Endodermal cell (in vitro differentiated cells): ENCODE results near the gene TAF10. TPM values are rescaled to one million over a fixed set of nuclear protein-coding genes. Genes with fewer than 3 reads are reported as not detected.

Experiments
- DNase-seq: peaks from one replicate; pipeline ENCODE4 v3.0.0-alpha.2; 2017
- H3K27ac ChIP-seq: 2 replicates; pipeline ENCODE4 v1.5.1; 2013; ENCODE audit warnings: mild to moderate bottlenecking, low read depth, low read length, moderate library complexity
- H3K27me3 ChIP-seq: 2 replicates; pipeline ENCODE4 v1.6.1; 2013; ENCODE audit warnings: mild to moderate bottlenecking, low read length, moderate library complexity; ENCODE audit not compliant: insufficient read depth, control insufficient read depth, poor library complexity, severe bottlenecking
- H3K36me3 ChIP-seq: 2 replicates; pipeline ENCODE4 v1.7.0; 2013; ENCODE audit warnings: mild to moderate bottlenecking, low read length, moderate library complexity; ENCODE audit not compliant: control insufficient read depth, insufficient read depth
- H3K4me1 ChIP-seq: one replicate; pipeline ENCODE4 v1.7.0; 2013; ENCODE audit warnings: low read length; ENCODE audit not compliant: control insufficient read depth, insufficient read depth
- H3K4me3 ChIP-seq: 2 replicates; pipeline ENCODE4 v1.5.1; 2013; ENCODE audit warnings: mild to moderate bottlenecking, low read length, moderate library complexity
- H3K9ac ChIP-seq: 2 replicates; pipeline ENCODE4 v1.6.1; 2013; ENCODE audit warnings: mild to moderate bottlenecking, low read length, moderate library complexity; ENCODE audit not compliant: poor library complexity, severe bottlenecking; ENCODE audit errors: extremely low read depth
- H3K9me3 ChIP-seq: 2 replicates; pipeline ENCODE4 v1.6.1; 2013; ENCODE audit warnings: mild to moderate bottlenecking, low read length, moderate library complexity; ENCODE audit not compliant: control insufficient read depth
- H3K27ac Mint-ChIP-seq: 2 replicates; pipeline ENCODE4 v1.8.0; 2020; ENCODE audit warnings: mixed read lengths
- H3K27me3 Mint-ChIP-seq: 2 replicates; pipeline ENCODE4 v1.8.0; 2021; ENCODE audit warnings: mild to moderate bottlenecking, mixed read lengths; ENCODE audit not compliant: insufficient read depth
- H3K36me3 Mint-ChIP-seq: 2 replicates; pipeline ENCODE4 v1.8.0; 2020; ENCODE audit warnings: low read depth, mixed read lengths
- H3K4me1 Mint-ChIP-seq: 2 replicates; pipeline ENCODE4 v1.8.0; 2020; ENCODE audit warnings: mixed read lengths
- H3K4me3 Mint-ChIP-seq: 2 replicates; pipeline ENCODE4 v1.8.0; 2020; ENCODE audit warnings: mild to moderate bottlenecking, moderate library complexity, mixed read lengths
- H3K9me3 Mint-ChIP-seq: 2 replicates; pipeline ENCODE4 v1.8.0; 2020; ENCODE audit warnings: mild to moderate bottlenecking, mixed read lengths
- CTCF ChIP-seq: fragments of 200-600 bp; sonication (generic); conservative IDR thresholded peaks from 2 replicates; pipeline ENCODE4 v1.5.0; 2021; ENCODE audit warnings: antibody characterized with exemption, mild to moderate bottlenecking
- WGBS, 2 experiments: methylation state at CpG; one replicate each; pipeline versions ENCODE4 v1.1.5 to v1.1.7; 2013; ENCODE audit warnings: missing lambda C conversion rate in 2 of 2, mixed read lengths in 1 of 2; ENCODE audit not compliant: insufficient coverage in 1 of 2, insufficient read length in 1 of 2; 5-methylcytosine and 5-hydroxymethylcytosine counted together
- total RNA-seq, 2 donors: library from RNA; stranded (reverse); fragmentation: NEBNext Ultra II Directional in 1 of 2; extraction: Animal tissue kit (Norgen Biotek cat#: 25700) in 1 of 2; gene quantifications; 2 replicates in 1 of 2; 3 replicates in 1 of 2; pipeline ENCODE4 v1.2.1, GENCODE V29; 2021

TAF10 gene
- total RNA-seq, 2 donors from 2014 or later = 168 to 202 TPM

GRCh38 chr11:6598555-6598954 lies 13.5 kb downstream of the TAF10 start:
- TF ChIP-seq CTCF = no peak
- DNase-seq = peak; percentile 15

GRCh38 chr11:6596239-6596877 lies 15.7 kb downstream of the TAF10 start:
- H3K9ac ChIP-seq = no peak overlapping the region
- no peak overlapping the region for H3K27ac Mint-ChIP-seq
- H3K4me3 Mint-ChIP-seq = no peak overlapping the region
- no peaks in the 10 kb centered on the region for H3K4me1 Mint-ChIP-seq
- peak overlapping the region; percentile 19 for H3K27ac ChIP-seq
- no peaks in the 10 kb centered on the region for H3K27me3 ChIP-seq
- peak; percentile 10 for DNase-seq
- TF ChIP-seq CTCF = no peak
- no peaks in the 10 kb centered on the region for H3K27me3 Mint-ChIP-seq
- H3K36me3 ChIP-seq = peaks cover 58% of the 10 kb centered on the region
- H3K4me3 ChIP-seq = no peak overlapping the region
- no peaks in the 10 kb centered on the region for H3K9me3 Mint-ChIP-seq
- 92 to 98% methylated on average over 5 of the region's 5 CpGs for WGBS, 2 experiments
- peaks cover 19% of the 10 kb centered on the region for H3K36me3 Mint-ChIP-seq
- no peaks in the 10 kb centered on the region for H3K4me1 ChIP-seq
- H3K9me3 ChIP-seq = no peaks in the 10 kb centered on the region

More at GRCh38 chr11:6598555-6598954, 13.5 kb downstream of the TAF10 start:
- H3K27ac Mint-ChIP-seq = no peak overlapping the region
- H3K27me3 ChIP-seq = no peaks in the 10 kb centered on the region
- H3K9me3 ChIP-seq = no peaks in the 10 kb centered on the region
- H3K4me1 ChIP-seq = no peaks in the 10 kb centered on the region
- peaks cover 53% of the 10 kb centered on the region for H3K36me3 ChIP-seq
- H3K4me1 Mint-ChIP-seq = no peaks in the 10 kb centered on the region
- no peak overlapping the region for H3K4me3 Mint-ChIP-seq
- no peaks in the 10 kb centered on the region for H3K9me3 Mint-ChIP-seq
- H3K27me3 Mint-ChIP-seq = no peaks in the 10 kb centered on the region
- H3K4me3 ChIP-seq = no peak overlapping the region
- peaks cover 19% of the 10 kb centered on the region for H3K36me3 Mint-ChIP-seq
- no peak overlapping the region for H3K27ac ChIP-seq
- 92 to 100% methylated on average over 3 of the region's 3 CpGs for WGBS, 2 experiments
- no peak overlapping the region for H3K9ac ChIP-seq

- no peaks in the 10 kb centered on the region for H3K4me1 ChIP-seq
- H3K27me3 ChIP-seq = no peaks in the 10 kb centered on the region
- H3K4me3 ChIP-seq = no peak overlapping the region
- H3K36me3 ChIP-seq = peaks cover 37% of the 10 kb centered on the region
- Mint-ChIP-seq H3K4me3 (no peak overlapping the region), H3K4me1 (no peaks in the 10 kb centered on the region), H3K27ac (no peak overlapping the region), H3K9me3 (no peaks in the 10 kb centered on the region), H3K36me3 (peaks cover 12% of the 10 kb centered on the region), H3K27me3 (no peaks in the 10 kb centered on the region)
- WGBS, 2 experiments = 94 to 100% methylated on average over 2 to 3 of the region's 3 CpGs
- H3K27ac ChIP-seq = no peak overlapping the region
- DNase-seq = peak; percentile 33
- TF ChIP-seq CTCF = peak; percentile 39
- H3K9ac ChIP-seq = no peak overlapping the region
- H3K9me3 ChIP-seq = no peaks in the 10 kb centered on the region
These were observed 17.8 kb downstream of the TAF10 start for GRCh38 chr11:6594142-6594768.
